Testis (tissue), 2 donors: Measurements from ENCODE around the gene NEK7.

Experiments
- POLR2A ChIP-seq: fragments of 450-650 bp; IDR thresholded peaks from one replicate; pipeline ENCODE4 v1.6.1; 2017; ENCODE audit warnings: antibody characterized with exemption, mild to moderate bottlenecking, moderate library complexity
- TF ChIP-seq, protein P1 (sequence below), 3 experiments: fragments of 450-650 bp in 2 of 3; fragments of 200-600 bp in 1 of 3; sonication (generic) in 1 of 3; IDR thresholded peaks; one replicate each; pipeline ENCODE4 v1.5.1; 2016 to 2019; ENCODE audit warnings: antibody characterized with exemption in 3 of 3, mild to moderate bottlenecking in 2 of 3, moderate library complexity in 1 of 3

DNA sequence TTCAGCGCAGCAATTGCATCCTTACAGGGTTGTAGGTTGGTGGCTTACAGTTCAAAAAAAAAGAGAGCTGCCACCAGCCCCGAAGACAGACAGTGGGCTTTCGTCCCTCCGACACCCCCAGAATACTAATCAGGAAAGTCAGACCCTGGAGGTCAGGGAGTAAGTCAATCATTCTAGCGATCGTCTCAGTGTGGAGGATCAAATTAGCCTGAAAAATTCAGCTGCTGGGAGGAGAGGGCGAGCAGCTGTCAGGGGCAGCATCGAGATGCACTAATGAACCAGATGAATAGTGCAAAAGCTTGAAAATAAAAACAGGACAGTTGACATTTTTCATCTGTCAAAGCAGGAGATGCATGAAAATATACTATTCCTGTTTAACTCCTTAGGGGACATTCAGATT, 138.4 kb downstream of the NEK7 start:
- TF ChIP-seq, protein P1, sequence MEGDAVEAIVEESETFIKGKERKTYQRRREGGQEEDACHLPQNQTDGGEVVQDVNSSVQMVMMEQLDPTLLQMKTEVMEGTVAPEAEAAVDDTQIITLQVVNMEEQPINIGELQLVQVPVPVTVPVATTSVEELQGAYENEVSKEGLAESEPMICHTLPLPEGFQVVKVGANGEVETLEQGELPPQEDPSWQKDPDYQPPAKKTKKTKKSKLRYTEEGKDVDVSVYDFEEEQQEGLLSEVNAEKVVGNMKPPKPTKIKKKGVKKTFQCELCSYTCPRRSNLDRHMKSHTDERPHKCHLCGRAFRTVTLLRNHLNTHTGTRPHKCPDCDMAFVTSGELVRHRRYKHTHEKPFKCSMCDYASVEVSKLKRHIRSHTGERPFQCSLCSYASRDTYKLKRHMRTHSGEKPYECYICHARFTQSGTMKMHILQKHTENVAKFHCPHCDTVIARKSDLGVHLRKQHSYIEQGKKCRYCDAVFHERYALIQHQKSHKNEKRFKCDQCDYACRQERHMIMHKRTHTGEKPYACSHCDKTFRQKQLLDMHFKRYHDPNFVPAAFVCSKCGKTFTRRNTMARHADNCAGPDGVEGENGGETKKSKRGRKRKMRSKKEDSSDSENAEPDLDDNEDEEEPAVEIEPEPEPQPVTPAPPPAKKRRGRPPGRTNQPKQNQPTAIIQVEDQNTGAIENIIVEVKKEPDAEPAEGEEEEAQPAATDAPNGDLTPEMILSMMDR (IDR thresholded peaks at IDR 0.05) = no peak
- no peak for TF ChIP-seq POLR2A
